OCI-LY7 (cell line): ENCODE results near the gene GPRC5C.

Experiments used
- EZH2phosphoT487 ChIP-seq: fragments of 200-600 bp; sonication (generic); IDR thresholded peaks from 2 replicates; pipeline ENCODE4 v1.6.1; 2018; ENCODE audit warnings: low read depth, borderline replicate concordance, mild to moderate bottlenecking, mixed run types, antibody characterized with exemption, low read length, moderate library complexity, mixed read lengths
- TF ChIP-seq, protein P1 (sequence below): fragments of 200-600 bp; sonication (generic); conservative IDR thresholded peaks from 2 replicates; pipeline ENCODE4 v1.5.1; 2014; ENCODE audit warnings: mild to moderate bottlenecking, antibody characterized with exemption, low read length, moderate library complexity, mixed read lengths

DNA sequence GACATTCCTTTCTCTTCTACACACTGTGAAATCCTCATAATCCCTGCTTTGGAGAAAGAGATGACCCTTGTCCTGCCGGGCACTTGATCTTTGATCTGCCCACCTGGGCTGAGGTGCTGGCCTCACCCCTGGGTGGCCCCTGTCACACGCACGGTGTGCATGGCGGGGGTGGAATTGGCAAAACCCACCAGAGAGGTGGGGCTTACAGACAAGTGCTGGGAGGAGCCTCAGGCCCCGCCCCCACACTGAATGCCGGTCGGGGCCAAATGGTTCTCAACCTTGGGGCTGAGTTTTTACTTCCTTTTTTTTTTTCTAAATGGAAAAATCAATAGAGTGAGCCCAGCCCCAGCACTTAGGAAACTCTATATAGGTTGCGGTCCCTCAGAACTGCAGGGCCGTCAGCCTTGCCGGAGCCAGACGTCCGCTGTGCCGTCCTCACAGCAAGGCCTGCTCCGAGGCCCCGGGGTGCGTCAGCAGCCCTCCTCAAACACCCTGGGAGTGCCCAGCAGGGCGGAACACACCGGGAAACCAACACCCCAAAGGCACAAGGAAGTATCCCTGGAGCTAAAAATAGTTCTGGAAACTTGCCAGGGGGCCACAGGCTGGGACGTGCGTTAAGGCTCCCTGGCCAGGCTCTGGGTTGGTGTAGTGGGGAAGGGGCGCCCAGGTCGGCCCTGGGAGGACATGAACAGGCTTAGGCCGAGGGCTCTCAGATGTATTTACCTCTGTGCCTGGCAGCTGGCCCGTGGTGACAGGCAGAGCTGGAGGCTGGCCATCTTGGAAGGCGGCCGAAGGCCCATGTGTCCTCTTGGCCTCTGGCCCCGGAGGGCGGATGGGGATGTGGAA lies 11.0 kb downstream of the GPRC5C start:
- TF ChIP-seq, protein P1, sequence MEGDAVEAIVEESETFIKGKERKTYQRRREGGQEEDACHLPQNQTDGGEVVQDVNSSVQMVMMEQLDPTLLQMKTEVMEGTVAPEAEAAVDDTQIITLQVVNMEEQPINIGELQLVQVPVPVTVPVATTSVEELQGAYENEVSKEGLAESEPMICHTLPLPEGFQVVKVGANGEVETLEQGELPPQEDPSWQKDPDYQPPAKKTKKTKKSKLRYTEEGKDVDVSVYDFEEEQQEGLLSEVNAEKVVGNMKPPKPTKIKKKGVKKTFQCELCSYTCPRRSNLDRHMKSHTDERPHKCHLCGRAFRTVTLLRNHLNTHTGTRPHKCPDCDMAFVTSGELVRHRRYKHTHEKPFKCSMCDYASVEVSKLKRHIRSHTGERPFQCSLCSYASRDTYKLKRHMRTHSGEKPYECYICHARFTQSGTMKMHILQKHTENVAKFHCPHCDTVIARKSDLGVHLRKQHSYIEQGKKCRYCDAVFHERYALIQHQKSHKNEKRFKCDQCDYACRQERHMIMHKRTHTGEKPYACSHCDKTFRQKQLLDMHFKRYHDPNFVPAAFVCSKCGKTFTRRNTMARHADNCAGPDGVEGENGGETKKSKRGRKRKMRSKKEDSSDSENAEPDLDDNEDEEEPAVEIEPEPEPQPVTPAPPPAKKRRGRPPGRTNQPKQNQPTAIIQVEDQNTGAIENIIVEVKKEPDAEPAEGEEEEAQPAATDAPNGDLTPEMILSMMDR, result no peak
- TF ChIP-seq EZH2phosphoT487, result no peak
